NCI-H345 treated with DMSO at 0.1 percent for 48 hours (cell line): ENCODE measurements around the gene CRISP2.

Experiments used
- DNase-seq: peaks from one replicate; lab custom pipeline; 2025; ENCODE audit not compliant: unreplicated experiment; lab: John Stamatoyannopoulos, UW

Gene CRISP2

DNA sequence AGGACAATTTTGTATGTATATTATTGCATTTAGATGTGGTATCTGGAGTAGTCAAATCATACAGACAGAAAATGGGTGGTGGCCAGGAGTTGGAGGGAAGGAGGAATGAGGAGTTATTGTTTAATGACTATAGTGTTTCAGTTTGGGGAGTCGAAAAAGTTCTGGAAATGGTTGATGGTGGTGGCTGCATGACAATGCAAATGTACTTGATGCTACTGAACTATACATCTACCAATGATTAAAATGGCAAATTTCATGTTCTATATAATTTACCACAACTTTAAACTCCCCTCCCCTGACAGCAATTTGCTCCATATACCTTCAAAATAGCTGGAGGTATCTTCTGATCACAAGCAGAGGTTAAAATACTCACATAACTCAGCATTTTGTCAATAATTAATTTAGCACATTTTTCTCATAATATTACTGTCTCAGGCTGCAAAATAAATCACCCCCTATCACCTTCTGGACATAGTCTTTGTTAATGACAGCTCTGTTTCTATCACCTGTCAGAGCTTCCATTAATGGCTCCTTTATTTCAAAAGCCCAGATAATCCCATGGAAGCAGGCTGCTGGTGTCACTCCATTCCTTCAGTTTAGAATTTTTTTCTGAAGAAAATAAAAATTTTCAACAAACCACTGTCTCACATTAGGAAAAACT, 51.0 kb downstream of the CRISP2 start:
- no peak for DNase-seq

DNA sequence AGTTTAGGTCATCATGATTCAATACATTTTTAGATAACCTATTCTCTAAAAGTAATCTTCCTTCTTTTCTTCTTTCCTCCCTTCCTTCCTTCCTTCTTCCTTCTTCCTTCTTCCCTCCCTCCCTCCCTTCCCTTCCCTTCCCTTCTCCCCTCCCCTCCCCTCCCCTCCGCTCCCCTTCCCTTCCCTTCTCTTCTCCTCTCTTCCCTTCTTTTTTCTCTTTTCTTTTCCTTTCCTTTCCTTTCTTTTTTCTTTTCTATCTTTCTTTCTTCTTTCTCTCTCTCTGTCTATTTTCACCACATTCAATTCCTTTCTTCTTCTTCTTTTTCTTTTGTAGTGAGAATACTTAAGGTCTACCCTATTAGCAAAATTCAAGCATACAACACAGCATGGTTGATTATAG, 59.4 kb downstream of the CRISP2 start:
- no peak for DNase-seq

- no peak for DNase-seq
Observed at GRCh38 chr6:49653438-49653837, 59.9 kb downstream of the CRISP2 start.

DNA sequence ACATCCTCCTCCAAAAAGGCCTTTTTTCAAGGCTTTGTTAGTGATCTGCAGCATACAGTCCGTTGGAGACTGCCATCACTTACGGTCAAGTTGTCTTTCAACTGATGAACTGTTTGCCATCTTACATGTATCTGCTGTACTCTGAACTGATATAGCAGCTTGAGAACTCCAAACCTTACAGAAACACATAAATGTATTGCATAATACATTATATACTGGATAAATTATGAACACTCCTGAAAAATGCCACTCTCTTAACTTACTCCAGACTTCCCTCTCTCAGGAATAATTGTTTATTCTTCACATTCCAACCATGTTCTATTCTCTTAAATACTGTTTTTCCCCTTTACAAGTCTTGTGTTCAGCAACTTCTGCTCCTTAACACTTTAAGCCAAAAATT, 62.1 kb downstream of the CRISP2 start:
- no peak for DNase-seq

GRCh38 chr6:49649988-49650387, 63.4 kb downstream of the CRISP2 start:
- no peak for DNase-seq

DNA sequence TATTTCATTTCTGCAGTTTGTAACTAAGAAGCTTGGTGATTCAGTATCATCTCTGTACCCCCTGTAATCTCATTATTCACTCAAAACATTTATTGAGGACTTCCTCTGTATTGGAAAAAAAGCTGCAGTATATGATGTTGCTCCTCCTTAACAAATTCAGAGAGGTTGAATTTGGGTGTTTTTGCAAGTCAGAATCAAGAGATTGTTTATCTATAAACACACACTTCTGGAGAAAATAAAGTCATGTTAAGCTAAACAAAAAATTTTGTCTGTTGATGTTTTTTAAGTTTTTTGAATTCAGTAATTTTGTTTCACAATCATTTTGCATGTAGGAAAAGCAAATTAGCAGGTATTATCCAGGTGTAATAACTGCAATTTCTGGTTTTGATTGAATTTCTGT, 65.3 kb downstream of the CRISP2 start:
- DNase-seq = no peak

- DNase-seq = no peak
Observed at GRCh38 chr6:49647476-49647875, 65.9 kb downstream of the CRISP2 start.

- no peak for DNase-seq
Observed at GRCh38 chr6:49646942-49647341, 66.4 kb downstream of the CRISP2 start.

- no peak for DNase-seq
Observed at GRCh38 chr6:49646130-49646824, 67.1 kb downstream of the CRISP2 start.

DNA sequence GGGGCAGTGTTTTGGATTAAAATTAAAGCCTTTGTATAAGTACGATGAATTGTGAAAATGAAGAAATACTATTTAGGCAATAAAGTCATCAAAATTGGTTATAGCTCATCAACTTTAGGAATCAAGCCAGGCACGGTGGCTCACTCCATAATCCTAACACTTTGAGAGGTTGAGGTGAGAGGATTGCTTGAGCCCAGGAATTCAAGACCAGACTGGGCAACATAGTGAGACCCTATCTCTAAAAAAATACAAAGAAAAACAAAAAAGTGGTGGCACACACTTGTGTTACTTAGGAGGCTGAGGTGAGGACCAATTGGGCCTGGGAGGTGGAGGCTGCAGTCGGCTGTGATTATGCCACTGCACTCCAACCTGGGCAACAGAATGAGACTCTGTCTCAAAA, 68.2 kb downstream of the CRISP2 start:
- DNase-seq = no peak
